ENCODE results near the gene MRPL1. TPM values are rescaled to one million over a fixed set of nuclear protein-coding genes. Genes with fewer than 3 reads are reported as not detected.

Gene MRPL1
- total and polyA plus RNA-seq, 9 of the 15 experiments (the other 6 are each of a cell fraction or from before 2014, with no cell fraction given), result 38.4 to 75.7 (median 63.7) TPM

DNA sequence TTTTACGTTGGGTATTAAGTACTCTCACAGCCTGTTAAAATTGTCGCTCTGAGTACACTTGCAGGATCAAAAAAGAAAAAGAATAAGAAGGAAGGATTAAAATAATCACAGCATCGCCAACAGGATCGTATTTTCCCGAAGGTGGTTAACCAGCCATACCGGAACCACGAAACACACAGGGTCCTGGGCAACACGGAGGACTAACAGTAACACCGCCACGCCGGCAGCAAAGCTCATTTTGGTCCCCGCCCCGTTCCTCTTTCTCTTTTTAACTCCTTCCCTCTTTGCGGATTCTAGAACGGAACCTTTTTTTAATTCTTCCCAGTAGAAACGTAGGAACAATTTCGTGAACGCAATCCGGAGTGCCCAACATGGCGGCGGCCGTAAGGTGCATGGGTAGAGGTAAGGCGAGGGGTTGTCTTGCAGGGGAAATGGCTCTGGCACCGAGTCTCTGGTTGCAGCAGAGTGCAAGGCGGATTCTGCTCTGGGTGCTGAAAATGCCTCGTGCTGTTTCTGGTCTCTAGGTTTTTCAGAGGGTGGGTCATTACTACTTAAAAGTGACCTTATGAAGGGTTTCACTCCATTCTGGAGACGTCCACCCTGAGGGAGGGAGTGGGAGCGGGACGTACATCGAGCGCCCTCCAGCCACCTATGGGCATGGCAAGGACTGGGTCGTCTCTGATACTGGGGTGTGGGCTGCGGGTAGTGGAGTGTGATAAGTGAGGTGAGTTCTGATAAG lies at the start of gene MRPL1 (continued):
- TF ChIP-seq, protein P1, sequence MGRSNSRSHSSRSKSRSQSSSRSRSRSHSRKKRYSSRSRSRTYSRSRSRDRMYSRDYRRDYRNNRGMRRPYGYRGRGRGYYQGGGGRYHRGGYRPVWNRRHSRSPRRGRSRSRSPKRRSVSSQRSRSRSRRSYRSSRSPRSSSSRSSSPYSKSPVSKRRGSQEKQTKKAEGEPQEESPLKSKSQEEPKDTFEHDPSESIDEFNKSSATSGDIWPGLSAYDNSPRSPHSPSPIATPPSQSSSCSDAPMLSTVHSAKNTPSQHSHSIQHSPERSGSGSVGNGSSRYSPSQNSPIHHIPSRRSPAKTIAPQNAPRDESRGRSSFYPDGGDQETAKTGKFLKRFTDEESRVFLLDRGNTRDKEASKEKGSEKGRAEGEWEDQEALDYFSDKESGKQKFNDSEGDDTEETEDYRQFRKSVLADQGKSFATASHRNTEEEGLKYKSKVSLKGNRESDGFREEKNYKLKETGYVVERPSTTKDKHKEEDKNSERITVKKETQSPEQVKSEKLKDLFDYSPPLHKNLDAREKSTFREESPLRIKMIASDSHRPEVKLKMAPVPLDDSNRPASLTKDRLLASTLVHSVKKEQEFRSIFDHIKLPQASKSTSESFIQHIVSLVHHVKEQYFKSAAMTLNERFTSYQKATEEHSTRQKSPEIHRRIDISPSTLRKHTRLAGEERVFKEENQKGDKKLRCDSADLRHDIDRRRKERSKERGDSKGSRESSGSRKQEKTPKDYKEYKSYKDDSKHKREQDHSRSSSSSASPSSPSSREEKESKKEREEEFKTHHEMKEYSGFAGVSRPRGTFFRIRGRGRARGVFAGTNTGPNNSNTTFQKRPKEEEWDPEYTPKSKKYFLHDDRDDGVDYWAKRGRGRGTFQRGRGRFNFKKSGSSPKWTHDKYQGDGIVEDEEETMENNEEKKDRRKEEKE (IDR thresholded peaks at IDR 0.05; ENCODE audit: borderline replicate concordance in 1 of 2, control insufficient read depth in 1 of 2, low read depth in 2 of 2, low read length in 1 of 2), result peak in 1 of 2 experiments; percentile 97; a peak in 2 of 4 replicates
- TF ChIP-seq BACH1 (tag; IDR thresholded peaks at IDR 0.05) (no peak), NUFIP1 (IDR thresholded peaks at IDR 0.05; ENCODE audit: partially characterized antibody) (no peak), NONO (IDR thresholded peaks at IDR 0.05; ENCODE audit: low read depth in 2 of 2, low read length in 1 of 2) (no peak), C11orf30 (IDR thresholded peaks at IDR 0.05; ENCODE audit: low read depth) (peak; percentile 99), EP300 (IDR thresholded peaks at IDR 0.05; ENCODE audit: low read length) (peak; percentile 68), CHD2 (IDR thresholded peaks at IDR 0.05; ENCODE audit: low read depth, low read length) (no peak; the same call in 1 of the 2 replicates), ZBTB7A (IDR thresholded peaks at IDR 0.05; ENCODE audit: borderline replicate concordance, control insufficient read depth, low read depth, low read length) (0 out of 2 replicates have a peak, but pooled peaks have one; percentile 11), CEBPB (tag; IDR thresholded peaks at IDR 0.05) (no peak), CBX3 (IDR thresholded peaks at IDR 0.05; ENCODE audit: borderline replicate concordance in 1 of 2, low read length in 2 of 2) (peak in 1 of 2 experiments; percentile 91; a peak in 2 of 3 replicates)
- TF ChIP-seq, protein P2, sequence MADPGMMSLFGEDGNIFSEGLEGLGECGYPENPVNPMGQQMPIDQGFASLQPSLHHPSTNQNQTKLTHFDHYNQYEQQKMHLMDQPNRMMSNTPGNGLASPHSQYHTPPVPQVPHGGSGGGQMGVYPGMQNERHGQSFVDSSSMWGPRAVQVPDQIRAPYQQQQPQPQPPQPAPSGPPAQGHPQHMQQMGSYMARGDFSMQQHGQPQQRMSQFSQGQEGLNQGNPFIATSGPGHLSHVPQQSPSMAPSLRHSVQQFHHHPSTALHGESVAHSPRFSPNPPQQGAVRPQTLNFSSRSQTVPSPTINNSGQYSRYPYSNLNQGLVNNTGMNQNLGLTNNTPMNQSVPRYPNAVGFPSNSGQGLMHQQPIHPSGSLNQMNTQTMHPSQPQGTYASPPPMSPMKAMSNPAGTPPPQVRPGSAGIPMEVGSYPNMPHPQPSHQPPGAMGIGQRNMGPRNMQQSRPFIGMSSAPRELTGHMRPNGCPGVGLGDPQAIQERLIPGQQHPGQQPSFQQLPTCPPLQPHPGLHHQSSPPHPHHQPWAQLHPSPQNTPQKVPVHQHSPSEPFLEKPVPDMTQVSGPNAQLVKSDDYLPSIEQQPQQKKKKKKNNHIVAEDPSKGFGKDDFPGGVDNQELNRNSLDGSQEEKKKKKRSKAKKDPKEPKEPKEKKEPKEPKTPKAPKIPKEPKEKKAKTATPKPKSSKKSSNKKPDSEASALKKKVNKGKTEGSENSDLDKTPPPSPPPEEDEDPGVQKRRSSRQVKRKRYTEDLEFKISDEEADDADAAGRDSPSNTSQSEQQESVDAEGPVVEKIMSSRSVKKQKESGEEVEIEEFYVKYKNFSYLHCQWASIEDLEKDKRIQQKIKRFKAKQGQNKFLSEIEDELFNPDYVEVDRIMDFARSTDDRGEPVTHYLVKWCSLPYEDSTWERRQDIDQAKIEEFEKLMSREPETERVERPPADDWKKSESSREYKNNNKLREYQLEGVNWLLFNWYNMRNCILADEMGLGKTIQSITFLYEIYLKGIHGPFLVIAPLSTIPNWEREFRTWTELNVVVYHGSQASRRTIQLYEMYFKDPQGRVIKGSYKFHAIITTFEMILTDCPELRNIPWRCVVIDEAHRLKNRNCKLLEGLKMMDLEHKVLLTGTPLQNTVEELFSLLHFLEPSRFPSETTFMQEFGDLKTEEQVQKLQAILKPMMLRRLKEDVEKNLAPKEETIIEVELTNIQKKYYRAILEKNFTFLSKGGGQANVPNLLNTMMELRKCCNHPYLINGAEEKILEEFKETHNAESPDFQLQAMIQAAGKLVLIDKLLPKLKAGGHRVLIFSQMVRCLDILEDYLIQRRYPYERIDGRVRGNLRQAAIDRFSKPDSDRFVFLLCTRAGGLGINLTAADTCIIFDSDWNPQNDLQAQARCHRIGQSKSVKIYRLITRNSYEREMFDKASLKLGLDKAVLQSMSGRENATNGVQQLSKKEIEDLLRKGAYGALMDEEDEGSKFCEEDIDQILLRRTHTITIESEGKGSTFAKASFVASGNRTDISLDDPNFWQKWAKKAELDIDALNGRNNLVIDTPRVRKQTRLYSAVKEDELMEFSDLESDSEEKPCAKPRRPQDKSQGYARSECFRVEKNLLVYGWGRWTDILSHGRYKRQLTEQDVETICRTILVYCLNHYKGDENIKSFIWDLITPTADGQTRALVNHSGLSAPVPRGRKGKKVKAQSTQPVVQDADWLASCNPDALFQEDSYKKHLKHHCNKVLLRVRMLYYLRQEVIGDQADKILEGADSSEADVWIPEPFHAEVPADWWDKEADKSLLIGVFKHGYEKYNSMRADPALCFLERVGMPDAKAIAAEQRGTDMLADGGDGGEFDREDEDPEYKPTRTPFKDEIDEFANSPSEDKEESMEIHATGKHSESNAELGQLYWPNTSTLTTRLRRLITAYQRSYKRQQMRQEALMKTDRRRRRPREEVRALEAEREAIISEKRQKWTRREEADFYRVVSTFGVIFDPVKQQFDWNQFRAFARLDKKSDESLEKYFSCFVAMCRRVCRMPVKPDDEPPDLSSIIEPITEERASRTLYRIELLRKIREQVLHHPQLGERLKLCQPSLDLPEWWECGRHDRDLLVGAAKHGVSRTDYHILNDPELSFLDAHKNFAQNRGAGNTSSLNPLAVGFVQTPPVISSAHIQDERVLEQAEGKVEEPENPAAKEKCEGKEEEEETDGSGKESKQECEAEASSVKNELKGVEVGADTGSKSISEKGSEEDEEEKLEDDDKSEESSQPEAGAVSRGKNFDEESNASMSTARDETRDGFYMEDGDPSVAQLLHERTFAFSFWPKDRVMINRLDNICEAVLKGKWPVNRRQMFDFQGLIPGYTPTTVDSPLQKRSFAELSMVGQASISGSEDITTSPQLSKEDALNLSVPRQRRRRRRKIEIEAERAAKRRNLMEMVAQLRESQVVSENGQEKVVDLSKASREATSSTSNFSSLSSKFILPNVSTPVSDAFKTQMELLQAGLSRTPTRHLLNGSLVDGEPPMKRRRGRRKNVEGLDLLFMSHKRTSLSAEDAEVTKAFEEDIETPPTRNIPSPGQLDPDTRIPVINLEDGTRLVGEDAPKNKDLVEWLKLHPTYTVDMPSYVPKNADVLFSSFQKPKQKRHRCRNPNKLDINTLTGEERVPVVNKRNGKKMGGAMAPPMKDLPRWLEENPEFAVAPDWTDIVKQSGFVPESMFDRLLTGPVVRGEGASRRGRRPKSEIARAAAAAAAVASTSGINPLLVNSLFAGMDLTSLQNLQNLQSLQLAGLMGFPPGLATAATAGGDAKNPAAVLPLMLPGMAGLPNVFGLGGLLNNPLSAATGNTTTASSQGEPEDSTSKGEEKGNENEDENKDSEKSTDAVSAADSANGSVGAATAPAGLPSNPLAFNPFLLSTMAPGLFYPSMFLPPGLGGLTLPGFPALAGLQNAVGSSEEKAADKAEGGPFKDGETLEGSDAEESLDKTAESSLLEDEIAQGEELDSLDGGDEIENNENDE (IDR thresholded peaks at IDR 0.05; ENCODE audit: low read depth, low read length), result peak; percentile 61

All from K562 (cell line).